ENCODE data around the gene GPRC5B. TPM values are rescaled to one million over a fixed set of nuclear protein-coding genes. Genes with fewer than 3 reads are reported as not detected.
A peak's percentile ranks its signal among the peaks of the same experiment; 100 is the strongest.

Gene GPRC5B
- total and polyA plus RNA-seq, 7 experiments from 2014 or later: 0.15 to 9.8 (median 4.8) TPM

DNA sequence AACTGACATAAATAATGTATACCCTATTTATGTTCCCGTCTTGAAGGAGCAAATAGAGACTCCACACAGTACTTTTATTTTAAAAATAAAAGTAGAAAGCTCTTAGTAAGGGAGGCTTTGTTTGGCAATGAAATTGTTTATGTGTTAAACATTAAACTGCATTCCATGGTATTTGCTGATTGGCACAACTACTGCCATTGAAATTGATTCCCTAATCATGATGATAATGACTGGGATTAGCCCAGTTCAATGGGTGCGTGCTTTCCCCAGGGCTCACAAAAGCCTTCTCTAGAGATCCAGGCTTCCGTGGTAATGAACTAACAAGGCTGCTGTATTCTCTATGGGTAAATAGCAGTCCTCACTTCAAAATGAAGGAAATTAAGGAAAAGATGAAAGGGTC, 67.5 kb downstream of the GPRC5B start:
- intact Hi-C loops (cut with micrococcal nuclease): no loop called here
- ATAC-seq (no peak), DNase-seq (no peak)
- Histone ChIP-seq H3K27ac (ENCODE audit: low read depth, low read length) (no peak overlapping the region), H3K4me1 (ENCODE audit: control insufficient read depth in 2 of 2, insufficient read depth in 2 of 2, low read length in 2 of 2) (no peaks in the 10 kb centered on the region), H3K27me3 (ENCODE audit: control insufficient read depth in 2 of 2, insufficient read depth in 2 of 2, low read length in 2 of 2) (no peaks in the 10 kb centered on the region), H3K36me3 (ENCODE audit: control insufficient read depth in 2 of 3, insufficient read depth in 3 of 3, low read length in 3 of 3) (no peaks in the 10 kb centered on the region), H3K9me3 (ENCODE audit: control insufficient read depth in 2 of 3, low read length in 3 of 3) (peaks cover 0 to 4% (median 0%) of the 10 kb centered on the region in 3 experiments), H3K4me3 (ENCODE audit: low read length) (no peak overlapping the region)
- Mint-ChIP-seq H3K27ac (no peak overlapping the region), H3K27me3 (peaks cover 0 to 5% (median 0%) of the 10 kb centered on the region in 5 donors), H3K36me3 (peaks cover 0 to 8% (median 0%) of the 10 kb centered on the region in 5 donors), H3K4me3 (no peak overlapping the region), H3K4me1 (no peaks in the 10 kb centered on the region), H3K9me3 (peaks cover 4 to 12% (median 7%) of the 10 kb centered on the region in 11 donors)
- POLR2A ChIA-PET: no interaction called here
- CTCF ChIA-PET: no interaction called here

DNA sequence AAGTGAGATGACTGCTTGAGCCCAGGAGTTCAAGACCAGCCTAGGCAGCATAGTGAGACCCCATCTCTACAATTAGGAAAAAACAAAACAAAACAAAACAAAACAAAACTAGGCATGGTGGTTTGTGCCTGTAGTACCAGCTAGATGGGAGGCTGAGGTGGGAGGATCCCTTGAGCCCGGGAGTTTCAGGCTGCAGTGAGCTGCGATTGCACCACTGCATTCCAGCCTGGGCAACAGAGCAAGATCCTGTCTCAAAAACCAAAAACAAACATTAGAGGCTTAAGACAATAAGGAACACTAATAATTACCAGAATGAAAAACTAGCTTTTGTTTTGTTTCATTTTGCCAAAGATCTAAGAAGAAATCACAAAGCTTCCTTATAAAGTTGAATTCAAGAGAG, 69.2 kb downstream of the GPRC5B start:
- Mint-ChIP-seq H3K4me3 (no peak overlapping the region), H3K27me3 (peaks cover 0 to 5% (median 0%) of the 10 kb centered on the region in 5 donors)
- CTCF ChIA-PET: no interaction called here

DNA sequence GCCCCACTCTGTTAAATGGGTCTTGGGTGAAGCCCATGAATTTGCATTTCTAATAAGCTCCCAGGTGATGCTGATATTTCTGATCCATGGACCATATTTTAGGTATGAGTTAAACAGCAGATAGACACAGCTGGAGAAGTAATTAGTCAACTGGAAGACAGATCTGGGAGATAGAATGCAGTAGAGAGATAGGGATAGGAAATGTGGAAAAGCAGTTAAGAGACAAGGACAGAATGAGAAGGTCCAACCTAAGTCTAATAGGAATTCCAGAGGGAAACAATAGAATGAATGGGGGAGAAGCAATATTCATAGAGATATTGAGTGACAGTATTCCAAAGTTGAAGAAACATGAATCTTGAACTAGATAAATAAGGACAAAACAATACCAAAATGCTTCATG, 71.7 kb downstream of the GPRC5B start:
- Mint-ChIP-seq H3K9me3 (peaks cover 4 to 12% (median 7%) of the 10 kb centered on the region in 11 donors), H3K4me3 (no peak overlapping the region), H3K36me3 (peaks cover 0 to 8% (median 0%) of the 10 kb centered on the region in 5 donors), H3K27me3 (peaks cover 0 to 5% (median 0%) of the 10 kb centered on the region in 5 donors), H3K27ac (no peak overlapping the region), H3K4me1 (peaks cover 0 to 12% (median 7%) of the 10 kb centered on the region in 7 donors)
- H3K4me1 ChIP-seq (ENCODE audit: control insufficient read depth in 2 of 2, insufficient read depth in 2 of 2, low read length in 2 of 2): no peaks in the 10 kb centered on the region
- DNase-seq: no peak
- ChIA-PET POLR2A (interaction anchor here (0.6 kb wide), 1 partner anchor 50 kb away, joined by 3 read pairs; no protein-coding TSS in a partner anchor), CTCF (no interaction called here)
- no peak overlapping the region for H3K4me3 ChIP-seq (ENCODE audit: low read length)
- peaks cover 0 to 4% (median 0%) of the 10 kb centered on the region in 3 experiments for H3K9me3 ChIP-seq (ENCODE audit: control insufficient read depth in 2 of 3, low read length in 3 of 3)
- no peaks in the 10 kb centered on the region for H3K36me3 ChIP-seq (ENCODE audit: control insufficient read depth in 2 of 3, insufficient read depth in 3 of 3, low read length in 3 of 3)
- ATAC-seq: no peak
- intact Hi-C loops (cut with micrococcal nuclease): no loop called here
- no peak overlapping the region for H3K27ac ChIP-seq (ENCODE audit: low read depth, low read length)
- H3K27me3 ChIP-seq (ENCODE audit: control insufficient read depth in 2 of 2, insufficient read depth in 2 of 2, low read length in 2 of 2): no peaks in the 10 kb centered on the region

More for the DNA sequence above, 69.2 kb downstream of the GPRC5B start:
- no peaks in the 10 kb centered on the region for H3K4me1 Mint-ChIP-seq
- POLR2A ChIA-PET: no interaction called here
- peaks cover 0 to 8% (median 0%) of the 10 kb centered on the region in 5 donors for H3K36me3 Mint-ChIP-seq
- Histone ChIP-seq H3K4me3 (ENCODE audit: low read length) (no peak overlapping the region), H3K27me3 (ENCODE audit: control insufficient read depth in 2 of 2, insufficient read depth in 2 of 2, low read length in 2 of 2) (no peaks in the 10 kb centered on the region), H3K9me3 (ENCODE audit: control insufficient read depth in 2 of 3, low read length in 3 of 3) (peaks cover 0 to 4% (median 0%) of the 10 kb centered on the region in 3 experiments), H3K36me3 (ENCODE audit: control insufficient read depth in 2 of 3, insufficient read depth in 3 of 3, low read length in 3 of 3) (no peaks in the 10 kb centered on the region), H3K27ac (ENCODE audit: low read depth, low read length) (no peak overlapping the region), H3K4me1 (ENCODE audit: control insufficient read depth in 2 of 2, insufficient read depth in 2 of 2, low read length in 2 of 2) (no peaks in the 10 kb centered on the region)
- no peak for DNase-seq
- no peak overlapping the region for H3K27ac Mint-ChIP-seq
- ATAC-seq: no peak
- intact Hi-C loops (cut with micrococcal nuclease): no loop called here
- H3K9me3 Mint-ChIP-seq: peaks cover 4 to 12% (median 7%) of the 10 kb centered on the region in 11 donors

DNA sequence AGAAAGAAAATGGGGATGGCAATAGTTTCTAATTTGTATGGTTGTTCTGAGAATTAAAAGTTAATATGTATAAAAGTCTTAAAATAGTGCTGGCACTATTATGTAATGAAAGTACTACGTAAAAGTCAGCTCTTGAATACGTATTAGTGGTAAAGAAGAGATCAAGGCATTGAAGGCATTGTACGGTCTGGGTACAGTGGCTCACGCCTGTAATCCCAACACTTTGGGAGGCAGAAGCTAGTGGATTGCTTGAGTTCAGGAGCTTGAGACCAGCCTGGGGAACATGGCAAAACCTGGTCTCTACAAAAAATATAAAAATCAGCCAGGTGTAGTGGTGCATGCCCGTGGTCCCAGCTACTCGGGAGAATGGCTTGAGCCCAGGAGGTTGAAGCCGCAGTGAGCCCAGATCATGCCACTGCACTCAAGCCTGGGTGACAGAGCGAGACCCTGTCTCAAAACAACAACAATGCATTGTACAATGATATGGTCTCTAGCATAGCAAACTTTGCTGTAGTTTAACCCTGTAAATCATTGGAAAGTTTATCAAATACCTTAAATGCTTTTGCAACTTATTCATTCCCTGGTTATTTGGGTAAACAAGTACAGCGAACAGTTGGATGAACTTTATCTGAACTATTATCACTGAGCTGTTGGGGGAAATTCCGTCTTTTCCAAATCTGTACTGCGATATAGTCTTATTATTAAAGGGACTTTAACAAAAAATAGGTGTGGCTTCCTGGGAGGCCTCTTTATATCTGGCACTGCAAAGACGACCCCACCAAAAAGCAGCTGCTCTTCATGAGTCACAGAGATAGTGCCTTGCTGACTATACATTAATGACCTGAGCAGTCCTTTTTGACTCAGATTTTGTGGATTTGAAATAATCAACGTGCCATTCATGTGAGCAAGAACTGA, 73.6 kb downstream of the GPRC5B start:
- Histone ChIP-seq H3K36me3 (ENCODE audit: control insufficient read depth in 2 of 3, insufficient read depth in 3 of 3, low read length in 3 of 3) (no peaks in the 10 kb centered on the region), H3K27me3 (ENCODE audit: control insufficient read depth in 2 of 2, insufficient read depth in 2 of 2, low read length in 2 of 2) (no peaks in the 10 kb centered on the region), H3K4me3 (ENCODE audit: low read length) (no peak overlapping the region), H3K4me1 (ENCODE audit: control insufficient read depth in 2 of 2, insufficient read depth in 2 of 2, low read length in 2 of 2) (no peaks in the 10 kb centered on the region), H3K9me3 (ENCODE audit: control insufficient read depth in 2 of 3, low read length in 3 of 3) (peaks cover 0 to 4% (median 0%) of the 10 kb centered on the region in 3 experiments), H3K27ac (ENCODE audit: low read depth, low read length) (no peak overlapping the region)
- H3K27ac Mint-ChIP-seq: peak overlapping the region in 1 of 9 donors; percentile 16
- peaks cover 0 to 2% (median 0%) of the 10 kb centered on the region in 5 donors for H3K27me3 Mint-ChIP-seq
- H3K9me3 Mint-ChIP-seq: peaks cover 4 to 12% (median 9%) of the 10 kb centered on the region in 11 donors
- ChIA-PET POLR2A (no interaction called here), CTCF (no interaction called here)
- intact Hi-C loops (cut with micrococcal nuclease): no loop called here
- DNase-seq: no peak
- peaks cover 0 to 8% (median 0%) of the 10 kb centered on the region in 5 donors for H3K36me3 Mint-ChIP-seq
- peaks cover 0 to 12% (median 7%) of the 10 kb centered on the region in 7 donors for H3K4me1 Mint-ChIP-seq
- ATAC-seq: no peak
- no peak overlapping the region for H3K4me3 Mint-ChIP-seq

DNA sequence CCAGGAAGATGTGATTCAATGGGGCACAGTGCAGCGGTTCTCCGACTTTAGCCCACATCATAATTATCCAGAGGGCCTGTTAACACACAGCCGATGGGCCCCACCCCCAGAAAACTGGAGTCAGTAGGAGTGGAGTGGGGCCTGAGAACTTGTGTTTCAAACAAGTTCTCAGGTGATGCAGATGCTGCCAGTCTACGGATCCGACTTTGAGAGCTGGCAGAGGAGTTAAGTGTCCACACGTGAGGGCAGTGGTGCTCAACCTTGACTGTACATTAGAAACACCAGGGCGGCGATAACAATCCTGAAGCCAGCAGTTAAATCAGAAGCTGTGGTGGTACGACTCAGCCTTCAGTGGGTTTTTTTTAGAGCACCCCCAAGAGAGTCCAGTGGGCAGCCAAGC, 75.0 kb downstream of the GPRC5B start:
- Histone ChIP-seq H3K4me3 (ENCODE audit: low read length) (no peak overlapping the region), H3K27me3 (ENCODE audit: control insufficient read depth in 2 of 2, insufficient read depth in 2 of 2, low read length in 2 of 2) (no peaks in the 10 kb centered on the region), H3K36me3 (ENCODE audit: control insufficient read depth in 2 of 3, insufficient read depth in 3 of 3, low read length in 3 of 3) (no peaks in the 10 kb centered on the region), H3K9me3 (ENCODE audit: control insufficient read depth in 2 of 3, low read length in 3 of 3) (peaks cover 0 to 4% (median 0%) of the 10 kb centered on the region in 3 experiments), H3K27ac (ENCODE audit: low read depth, low read length) (no peak overlapping the region), H3K4me1 (ENCODE audit: control insufficient read depth in 2 of 2, insufficient read depth in 2 of 2, low read length in 2 of 2) (peaks cover 0 to 5% of the 10 kb centered on the region in 2 donors)
- CTCF ChIA-PET: no interaction called here
- Mint-ChIP-seq H3K36me3 (peaks cover 0 to 13% (median 7%) of the 10 kb centered on the region in 5 donors), H3K27me3 (peaks cover 0 to 2% (median 0%) of the 10 kb centered on the region in 5 donors), H3K4me1 (peaks cover 8 to 22% (median 16%) of the 10 kb centered on the region in 7 donors), H3K27ac (no peak overlapping the region), H3K4me3 (no peak overlapping the region), H3K9me3 (peaks cover 9 to 26% (median 14%) of the 10 kb centered on the region in 11 donors)
- DNase-seq: no peak
- intact Hi-C loops (cut with micrococcal nuclease): no loop called here
- POLR2A ChIA-PET: no interaction called here
- ATAC-seq: no peak

DNA sequence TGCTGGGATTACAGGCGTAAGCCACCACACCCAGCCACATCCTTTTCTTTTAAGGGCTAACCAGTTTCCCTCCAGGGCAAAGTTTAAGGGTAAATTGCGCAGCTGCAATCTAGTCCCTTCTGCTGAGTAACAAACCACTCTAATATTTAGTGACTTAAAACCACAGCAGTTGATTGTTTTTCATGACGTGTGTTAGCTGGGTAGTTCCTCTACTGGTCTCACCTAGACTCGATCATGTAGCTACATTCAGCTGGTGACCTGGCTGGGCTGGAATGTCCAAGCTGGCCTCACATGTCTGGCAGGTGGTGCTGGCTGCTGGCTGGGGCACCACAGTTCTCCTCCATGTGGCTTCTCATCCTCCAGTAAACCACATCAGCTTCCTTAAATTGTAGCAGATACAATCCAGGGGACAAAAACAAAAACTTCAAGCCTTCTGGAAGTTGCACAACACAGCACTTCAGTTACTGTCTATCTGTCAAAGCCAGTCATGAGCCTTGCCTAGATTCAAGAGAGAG, 75.5 kb downstream of the GPRC5B start:
- Mint-ChIP-seq H3K4me3 (no peak overlapping the region), H3K4me1 (peaks cover 12 to 27% (median 19%) of the 10 kb centered on the region in 7 donors), H3K9me3 (peaks cover 9 to 26% (median 14%) of the 10 kb centered on the region in 11 donors), H3K36me3 (peaks cover 0 to 14% (median 7%) of the 10 kb centered on the region in 5 donors), H3K27me3 (peaks cover 0 to 2% (median 0%) of the 10 kb centered on the region in 5 donors), H3K27ac (peak overlapping the region in 3 of 9 donors; percentile 17 to 65 (median 21))
- H3K36me3 ChIP-seq (ENCODE audit: control insufficient read depth in 2 of 3, insufficient read depth in 3 of 3, low read length in 3 of 3): no peaks in the 10 kb centered on the region
- no peaks in the 10 kb centered on the region for H3K27me3 ChIP-seq (ENCODE audit: control insufficient read depth in 2 of 2, insufficient read depth in 2 of 2, low read length in 2 of 2)
- peaks cover 0 to 10% of the 10 kb centered on the region in 2 donors for H3K4me1 ChIP-seq (ENCODE audit: control insufficient read depth in 2 of 2, insufficient read depth in 2 of 2, low read length in 2 of 2)
- CTCF ChIA-PET: no interaction called here
- POLR2A ChIA-PET: no interaction called here
- H3K4me3 ChIP-seq (ENCODE audit: low read length): no peak overlapping the region
- no peak overlapping the region for H3K27ac ChIP-seq (ENCODE audit: low read depth, low read length)
- intact Hi-C loops (cut with micrococcal nuclease): no loop called here
- peaks cover 0 to 4% (median 0%) of the 10 kb centered on the region in 3 experiments for H3K9me3 ChIP-seq (ENCODE audit: control insufficient read depth in 2 of 3, low read length in 3 of 3)
- ATAC-seq (peak; percentile 18), DNase-seq (no peak)
